Measurements from ENCODE around the gene SKIC3.

DNA sequence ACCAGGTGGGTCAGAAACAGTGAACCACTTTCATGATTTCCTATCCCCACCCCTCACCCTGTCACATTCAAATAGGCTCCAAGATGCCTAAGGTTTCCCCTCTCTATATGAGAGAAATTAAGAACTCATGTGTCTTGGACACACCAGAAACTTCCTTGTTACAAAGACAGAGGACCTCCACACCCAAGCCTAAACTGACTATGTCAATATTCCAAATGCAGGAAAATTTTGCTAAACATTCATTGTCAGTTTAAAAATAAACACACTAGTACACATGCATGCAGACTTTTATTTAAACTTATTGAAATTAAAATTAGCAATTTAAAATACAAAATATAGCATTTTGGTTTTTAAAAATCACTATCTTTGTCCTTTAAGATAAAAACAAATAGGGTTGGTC is 26.2 kb downstream of the SKIC3 start:
- TF ChIP-seq, protein P1, sequence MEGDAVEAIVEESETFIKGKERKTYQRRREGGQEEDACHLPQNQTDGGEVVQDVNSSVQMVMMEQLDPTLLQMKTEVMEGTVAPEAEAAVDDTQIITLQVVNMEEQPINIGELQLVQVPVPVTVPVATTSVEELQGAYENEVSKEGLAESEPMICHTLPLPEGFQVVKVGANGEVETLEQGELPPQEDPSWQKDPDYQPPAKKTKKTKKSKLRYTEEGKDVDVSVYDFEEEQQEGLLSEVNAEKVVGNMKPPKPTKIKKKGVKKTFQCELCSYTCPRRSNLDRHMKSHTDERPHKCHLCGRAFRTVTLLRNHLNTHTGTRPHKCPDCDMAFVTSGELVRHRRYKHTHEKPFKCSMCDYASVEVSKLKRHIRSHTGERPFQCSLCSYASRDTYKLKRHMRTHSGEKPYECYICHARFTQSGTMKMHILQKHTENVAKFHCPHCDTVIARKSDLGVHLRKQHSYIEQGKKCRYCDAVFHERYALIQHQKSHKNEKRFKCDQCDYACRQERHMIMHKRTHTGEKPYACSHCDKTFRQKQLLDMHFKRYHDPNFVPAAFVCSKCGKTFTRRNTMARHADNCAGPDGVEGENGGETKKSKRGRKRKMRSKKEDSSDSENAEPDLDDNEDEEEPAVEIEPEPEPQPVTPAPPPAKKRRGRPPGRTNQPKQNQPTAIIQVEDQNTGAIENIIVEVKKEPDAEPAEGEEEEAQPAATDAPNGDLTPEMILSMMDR (IDR thresholded peaks at IDR 0.05): no peak
- TF ChIP-seq EZH2 (IDR thresholded peaks at IDR 0.05; ENCODE audit: borderline replicate concordance, insufficient read depth, low read depth, low read length, poor library complexity, severe bottlenecking): no peak
